Measurements from ENCODE around the gene SPR.

- TF ChIP-seq, protein P1, sequence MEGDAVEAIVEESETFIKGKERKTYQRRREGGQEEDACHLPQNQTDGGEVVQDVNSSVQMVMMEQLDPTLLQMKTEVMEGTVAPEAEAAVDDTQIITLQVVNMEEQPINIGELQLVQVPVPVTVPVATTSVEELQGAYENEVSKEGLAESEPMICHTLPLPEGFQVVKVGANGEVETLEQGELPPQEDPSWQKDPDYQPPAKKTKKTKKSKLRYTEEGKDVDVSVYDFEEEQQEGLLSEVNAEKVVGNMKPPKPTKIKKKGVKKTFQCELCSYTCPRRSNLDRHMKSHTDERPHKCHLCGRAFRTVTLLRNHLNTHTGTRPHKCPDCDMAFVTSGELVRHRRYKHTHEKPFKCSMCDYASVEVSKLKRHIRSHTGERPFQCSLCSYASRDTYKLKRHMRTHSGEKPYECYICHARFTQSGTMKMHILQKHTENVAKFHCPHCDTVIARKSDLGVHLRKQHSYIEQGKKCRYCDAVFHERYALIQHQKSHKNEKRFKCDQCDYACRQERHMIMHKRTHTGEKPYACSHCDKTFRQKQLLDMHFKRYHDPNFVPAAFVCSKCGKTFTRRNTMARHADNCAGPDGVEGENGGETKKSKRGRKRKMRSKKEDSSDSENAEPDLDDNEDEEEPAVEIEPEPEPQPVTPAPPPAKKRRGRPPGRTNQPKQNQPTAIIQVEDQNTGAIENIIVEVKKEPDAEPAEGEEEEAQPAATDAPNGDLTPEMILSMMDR (IDR thresholded peaks at IDR 0.05): no peak
- TF ChIP-seq RFX5 (IDR thresholded peaks at IDR 0.05; ENCODE audit: low read length) (no peak), TAF1 (IDR thresholded peaks at IDR 0.05; ENCODE audit: borderline replicate concordance, low read depth, low read length) (no peak), MXI1 (IDR thresholded peaks at IDR 0.05; ENCODE audit: low read depth, low read length) (no peak), SIN3A (IDR thresholded peaks at IDR 0.05; ENCODE audit: borderline replicate concordance, low read depth, low read length) (no peak), NRF1 (IDR thresholded peaks at IDR 0.05; ENCODE audit: low read depth, low read length) (no peak)
Measured at GRCh38 chr2:72937356-72937669, 50.1 kb downstream of the SPR start.
